Stimulated activated CD4-positive, alpha-beta T cell treated with anti-CD3 and anti-CD28 coated beads, Interleukin-4, amount 100 ng/mL, for 1 hour (primary cell): ENCODE results near the gene ANK2.
"Not testable (repeated sequence)": the region's sequence is repeated elsewhere in the genome, so short reads cannot be mapped to it uniquely, and the experiment has no call there.

Experiments
- DNase-seq: peaks from one replicate; pipeline ENCODE4 v3.0.0-alpha.2; 2020

Gene ANK2

GRCh38 chr4:113222471-113222870, 173.0 kb downstream of the ANK2 start:
- DNase-seq: no peak

GRCh38 chr4:113223001-113223400, 173.5 kb downstream of the ANK2 start:
- DNase-seq: no peak

- no peak for DNase-seq
These were observed 182.7 kb downstream of the ANK2 start for GRCh38 chr4:113232194-113232593.

GRCh38 chr4:113236916-113237315, 187.5 kb downstream of the ANK2 start:
- no peak for DNase-seq

- no peak for DNase-seq
These were observed 193.9 kb downstream of the ANK2 start for GRCh38 chr4:113243312-113243711.

- not testable (repeated sequence) for DNase-seq
These were observed 195.3 kb downstream of the ANK2 start for GRCh38 chr4:113244747-113245146.

GRCh38 chr4:113248320-113248719, 198.9 kb downstream of the ANK2 start:
- no peak for DNase-seq

- no peak for DNase-seq
These were observed 206.2 kb downstream of the ANK2 start for GRCh38 chr4:113255628-113256027.

- no peak for DNase-seq
These were observed 207.5 kb downstream of the ANK2 start for GRCh38 chr4:113256946-113257345.

GRCh38 chr4:113260688-113261087, 211.2 kb downstream of the ANK2 start:
- no peak for DNase-seq

- DNase-seq: no peak
These were observed 213.8 kb downstream of the ANK2 start for GRCh38 chr4:113263274-113263673.

- no peak for DNase-seq
These were observed 221.3 kb downstream of the ANK2 start for GRCh38 chr4:113270520-113271319.

GRCh38 chr4:113272523-113272922, 223.1 kb downstream of the ANK2 start:
- DNase-seq: no peak

GRCh38 chr4:113273721-113274220, 224.3 kb downstream of the ANK2 start:
- no peak for DNase-seq

- no peak for DNase-seq
These were observed 227.2 kb downstream of the ANK2 start for GRCh38 chr4:113276464-113277170.

- peak; percentile 50 for DNase-seq
These were observed 229.0 kb downstream of the ANK2 start for GRCh38 chr4:113278324-113278934.

GRCh38 chr4:113285501-113285900, 236.0 kb downstream of the ANK2 start:
- DNase-seq: no peak

- DNase-seq: no peak
These were observed 238.8 kb downstream of the ANK2 start for GRCh38 chr4:113288257-113288656.

GRCh38 chr4:113288696-113289095, 239.2 kb downstream of the ANK2 start:
- DNase-seq: no peak

GRCh38 chr4:113289766-113290165, 240.3 kb downstream of the ANK2 start:
- no peak for DNase-seq

- DNase-seq: no peak
These were observed 241.2 kb downstream of the ANK2 start for GRCh38 chr4:113290666-113291065.

- DNase-seq: no peak
These were observed 243.1 kb downstream of the ANK2 start for GRCh38 chr4:113292371-113293042.

GRCh38 chr4:113293043-113293560, 243.6 kb downstream of the ANK2 start:
- no peak for DNase-seq
